HEK293 (cell line): ENCODE data around the gene TET3.

ENCODE experiments used
- CTCF ChIA-PET: fragments of 350-600 bp; formaldehyde crosslinking; extraction: SDS; loops from one replicate; lab custom pipeline; 2021; ENCODE audit warnings: antibody characterized with exemption; lab: Yijun Ruan, JAX
- POLR2A ChIA-PET: fragments of 300-600 bp; formaldehyde crosslinking; extraction: SDS; loops from one replicate; lab custom pipeline; 2020; ENCODE audit warnings: antibody characterized with exemption, inconsistent platforms; lab: Yijun Ruan, JAX
- H3K27ac ChIP-seq: fragments of 200-500 bp; sonication (Bioruptor generic); 2 replicates; pipeline ENCODE4 v1.5.1; 2014; ENCODE audit warnings: low read depth, low read length, control low read depth, inconsistent platforms; ENCODE audit errors: extremely low read depth
- H3K36me3 ChIP-seq, 2 experiments: fragments of 200-500 bp in 1 of 2; sonication (Bioruptor generic) in 1 of 2; 1 replicate in 1 of 2; 2 replicates in 1 of 2; pipeline ENCODE4 v1.5.1; 2014 to 2017; ENCODE audit warnings: inconsistent platforms in 2 of 2, low read length in 2 of 2; ENCODE audit not compliant: control insufficient read depth in 2 of 2, insufficient read depth in 1 of 2
- H3K4me1 ChIP-seq: fragments of 200-500 bp; sonication (Bioruptor generic); 2 replicates; pipeline ENCODE4 v1.5.1; 2014; ENCODE audit warnings: mild to moderate bottlenecking, low read length, inconsistent platforms; ENCODE audit not compliant: control insufficient read depth, insufficient read depth
- H3K4me3 ChIP-seq: 2 replicates; pipeline ENCODE4 v1.5.1; 2011; ENCODE audit warnings: low read depth, mild to moderate bottlenecking, control low read depth, low read length, moderate library complexity
- H3K9me3 ChIP-seq: fragments of 200-500 bp; sonication (Bioruptor generic); 2 replicates; pipeline ENCODE4 v1.5.1; 2014; ENCODE audit warnings: low read depth, low read length, inconsistent platforms; ENCODE audit not compliant: control insufficient read depth, insufficient read depth
- BCL11B ChIP-seq: fragments of 450-650 bp; formaldehyde crosslinking; IDR thresholded peaks from 2 replicates; pipeline ENCODE4 v1.5.1; 2016; ENCODE audit warnings: low read depth, missing biosample characterization, missing genetic modification characterization
- EGR2 ChIP-seq: fragments of 450-650 bp; formaldehyde crosslinking; IDR thresholded peaks from 2 replicates; pipeline ENCODE4 v1.5.1; 2016; ENCODE audit warnings: low read depth, missing biosample characterization, missing genetic modification characterization
- ELK4 ChIP-seq: IDR thresholded peaks from 2 replicates; pipeline ENCODE4 v1.6.1; 2011; ENCODE audit warnings: mild to moderate bottlenecking, low read depth, low read length, borderline replicate concordance
- KLF8 ChIP-seq: fragments of 450-650 bp; formaldehyde crosslinking; IDR thresholded peaks from 2 replicates; pipeline ENCODE4 v1.5.1; 2016; ENCODE audit warnings: missing biosample characterization, missing genetic modification characterization
- PATZ1 ChIP-seq: fragments of 450-650 bp; formaldehyde crosslinking; IDR thresholded peaks from 2 replicates; pipeline ENCODE4 v1.5.1; 2016; ENCODE audit warnings: missing biosample characterization, missing genetic modification characterization
- SALL2 ChIP-seq: fragments of 450-650 bp; formaldehyde crosslinking; IDR thresholded peaks from 2 replicates; pipeline ENCODE4 v1.5.0; 2017; ENCODE audit warnings: missing biosample characterization, mild to moderate bottlenecking, missing genetic modification characterization, borderline replicate concordance
- ZBTB17 ChIP-seq: fragments of 450-650 bp; formaldehyde crosslinking; IDR thresholded peaks from 2 replicates; pipeline ENCODE4 v1.5.1; 2016; ENCODE audit warnings: missing biosample characterization, missing genetic modification characterization
- ZNF174 ChIP-seq: fragments of 450-650 bp; formaldehyde crosslinking; IDR thresholded peaks from 2 replicates; pipeline ENCODE4 v1.5.0; 2017; ENCODE audit warnings: missing biosample characterization, mild to moderate bottlenecking, missing genetic modification characterization
- ZNF175 ChIP-seq: fragments of 450-650 bp; formaldehyde crosslinking; IDR thresholded peaks from 2 replicates; pipeline ENCODE4 v1.5.1; 2016; ENCODE audit warnings: missing biosample characterization, missing genetic modification characterization
- ZNF18 ChIP-seq: fragments of 450-650 bp; formaldehyde crosslinking; IDR thresholded peaks from 2 replicates; pipeline ENCODE4 v1.5.1; 2016; ENCODE audit warnings: missing biosample characterization, missing genetic modification characterization
- ZNF26 ChIP-seq: fragments of 450-650 bp; formaldehyde crosslinking; IDR thresholded peaks from 2 replicates; pipeline ENCODE4 v1.5.1; 2016; ENCODE audit warnings: missing biosample characterization, missing genetic modification characterization
- ZNF280C ChIP-seq: fragments of 450-650 bp; formaldehyde crosslinking; IDR thresholded peaks from 2 replicates; pipeline ENCODE4 v1.5.1; 2016; ENCODE audit warnings: missing biosample characterization, missing genetic modification characterization
- ZNF302 ChIP-seq: fragments of 450-650 bp; formaldehyde crosslinking; IDR thresholded peaks from 2 replicates; pipeline ENCODE4 v1.5.1; 2016; ENCODE audit warnings: missing biosample characterization, missing genetic modification characterization, low read depth
- ZNF350 ChIP-seq: fragments of 450-650 bp; formaldehyde crosslinking; IDR thresholded peaks from 2 replicates; pipeline ENCODE4 v1.5.0; 2017; ENCODE audit warnings: missing biosample characterization, mild to moderate bottlenecking, missing genetic modification characterization
- ZNF354C ChIP-seq: fragments of 450-650 bp; formaldehyde crosslinking; IDR thresholded peaks from 2 replicates; pipeline ENCODE4 v1.5.1; 2016; ENCODE audit warnings: missing biosample characterization, missing genetic modification characterization, low read depth, borderline replicate concordance
- ZNF391 ChIP-seq: fragments of 450-650 bp; formaldehyde crosslinking; IDR thresholded peaks from 2 replicates; pipeline ENCODE4 v1.5.1; 2016; ENCODE audit warnings: low read depth, missing biosample characterization, missing genetic modification characterization, borderline replicate concordance
- ZNF394 ChIP-seq: fragments of 450-650 bp; formaldehyde crosslinking; IDR thresholded peaks from 2 replicates; pipeline ENCODE4 v1.5.1; 2016; ENCODE audit warnings: missing biosample characterization, missing genetic modification characterization, mild to moderate bottlenecking, moderate library complexity, borderline replicate concordance
- ZNF449 ChIP-seq: fragments of 450-650 bp; formaldehyde crosslinking; IDR thresholded peaks from 2 replicates; pipeline ENCODE4 v1.5.1; 2017; ENCODE audit warnings: missing biosample characterization, mild to moderate bottlenecking, missing genetic modification characterization, moderate library complexity
- ZNF549 ChIP-seq: fragments of 450-650 bp; IDR thresholded peaks from 2 replicates; pipeline ENCODE4 v1.5.1; 2018; ENCODE audit warnings: missing biosample characterization, missing genetic modification characterization, mild to moderate bottlenecking, inconsistent platforms, moderate library complexity
- ZNF585B ChIP-seq: fragments of 450-650 bp; formaldehyde crosslinking; IDR thresholded peaks from 2 replicates; pipeline ENCODE4 v1.5.1; 2016; ENCODE audit warnings: missing biosample characterization, missing genetic modification characterization
- ZNF600 ChIP-seq: fragments of 450-650 bp; formaldehyde crosslinking; IDR thresholded peaks from 2 replicates; pipeline ENCODE4 v1.5.1; 2016; ENCODE audit warnings: missing biosample characterization, missing genetic modification characterization
- ZNF629 ChIP-seq: fragments of 450-650 bp; formaldehyde crosslinking; IDR thresholded peaks from 2 replicates; pipeline ENCODE4 v1.5.1; 2017; ENCODE audit warnings: missing biosample characterization, missing genetic modification characterization
- ZNF777 ChIP-seq: fragments of 450-650 bp; formaldehyde crosslinking; IDR thresholded peaks from 2 replicates; pipeline ENCODE4 v1.5.1; 2017; ENCODE audit warnings: missing biosample characterization, missing genetic modification characterization, borderline replicate concordance

TET3 gene

GRCh38 chr2:74001781-74002504 is 17.2 kb downstream of the TET3 start (continued):
- TF ChIP-seq ZNF280C (tag by site-specific recombination) (no peak), ZNF777 (tag by site-specific recombination) (no peak), ZNF549 (tag by site-specific recombination) (no peak), EGR2 (tag by site-specific recombination) (peak; percentile 91), ZNF350 (tag by site-specific recombination) (no peak), ZNF585B (tag by site-specific recombination) (no peak), ZNF629 (tag by site-specific recombination) (no peak), KLF8 (tag by site-specific recombination) (no peak), ZNF600 (tag by site-specific recombination) (0 out of 2 replicates have a peak, but pooled peaks have one; percentile 9), ZNF175 (tag by site-specific recombination) (no peak), ZBTB17 (tag by site-specific recombination) (0 out of 2 replicates have a peak, but pooled peaks have one; percentile 7), ZNF354C (tag by site-specific recombination) (no peak), BCL11B (no peak), ZNF394 (tag by site-specific recombination) (no peak), SALL2 (tag by site-specific recombination) (no peak), ZNF302 (no peak), ZNF18 (no peak)

- CTCF ChIA-PET: no interaction called here
- peaks cover 0 to 8% of the 10 kb centered on the region in 2 experiments; a peak in 1 of 3 replicates for H3K36me3 ChIP-seq
- H3K4me1 ChIP-seq: peaks cover 38% of the 10 kb centered on the region
- no peaks in the 10 kb centered on the region for H3K9me3 ChIP-seq
- H3K4me3 ChIP-seq: peak overlapping the region; percentile 56
- H3K27ac ChIP-seq: peak overlapping the region; percentile 63; the same call in 1 of the 2 replicates
- POLR2A ChIA-PET: interaction anchor here (0.6 to 2.3 kb wide), 8 partner anchors 9 to 319 kb away, joined by 3 to 10 read pairs (median 6); partner anchors contain the start of gene DGUOK
- TF ChIP-seq ZNF174 (tag by site-specific recombination) (no peak), ELK4 (no peak), ZNF26 (tag by site-specific recombination) (no peak), PATZ1 (tag by site-specific recombination) (0 out of 2 replicates have a peak, but pooled peaks have one; percentile 27), ZNF449 (tag by site-specific recombination) (no peak), ZNF354C (tag by site-specific recombination) (no peak), ZNF391 (tag by site-specific recombination) (no peak)
These were observed 18.1 kb downstream of the TET3 start for GRCh38 chr2:74002505-74003421.
